ENCODE measurements around the gene OR8B8. TPM values are rescaled to one million over a fixed set of nuclear protein-coding genes. Genes with fewer than 3 reads are reported as not detected.

The OR8B8 gene
- total RNA-seq, 1 experiment from 2014 or later = not detected

DNA sequence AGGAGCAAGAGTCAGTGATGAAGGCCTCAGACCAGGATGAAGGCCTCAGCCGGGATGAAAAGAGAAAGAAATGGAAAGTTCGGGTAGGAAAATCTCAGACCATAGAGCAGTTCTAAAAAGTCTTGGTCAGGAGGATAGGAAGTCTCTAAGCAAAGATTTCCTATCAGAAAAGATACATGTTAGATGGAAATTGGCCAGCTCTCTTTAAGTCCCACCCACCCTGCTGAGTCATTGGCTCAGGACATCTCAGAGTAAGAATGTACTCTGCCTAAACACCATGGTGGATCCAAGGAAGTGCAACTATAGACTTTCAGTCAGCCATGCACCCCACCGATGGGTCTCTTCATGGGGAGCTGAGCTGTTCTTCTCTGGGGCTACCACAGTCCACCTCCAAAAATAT, 51.1 kb downstream of the OR8B8 start:
- no peak for DNase-seq
- Mint-ChIP-seq H3K27me3 (ENCODE audit: unreplicated experiment) (no peaks in the 10 kb centered on the region), H3K9me3 (ENCODE audit: low read depth, unreplicated experiment) (peaks cover 4% of the 10 kb centered on the region), H3K4me1 (ENCODE audit: low read depth, unreplicated experiment) (no peaks in the 10 kb centered on the region), H3K36me3 (ENCODE audit: insufficient read depth, unreplicated experiment) (no peaks in the 10 kb centered on the region), H3K4me3 (ENCODE audit: low read depth, unreplicated experiment) (no peak overlapping the region), H3K27ac (ENCODE audit: unreplicated experiment) (no peak overlapping the region)
- intact Hi-C loops (cut with micrococcal nuclease; ENCODE audit: unreplicated experiment) = no loop called here
- TF ChIP-seq, protein P1, sequence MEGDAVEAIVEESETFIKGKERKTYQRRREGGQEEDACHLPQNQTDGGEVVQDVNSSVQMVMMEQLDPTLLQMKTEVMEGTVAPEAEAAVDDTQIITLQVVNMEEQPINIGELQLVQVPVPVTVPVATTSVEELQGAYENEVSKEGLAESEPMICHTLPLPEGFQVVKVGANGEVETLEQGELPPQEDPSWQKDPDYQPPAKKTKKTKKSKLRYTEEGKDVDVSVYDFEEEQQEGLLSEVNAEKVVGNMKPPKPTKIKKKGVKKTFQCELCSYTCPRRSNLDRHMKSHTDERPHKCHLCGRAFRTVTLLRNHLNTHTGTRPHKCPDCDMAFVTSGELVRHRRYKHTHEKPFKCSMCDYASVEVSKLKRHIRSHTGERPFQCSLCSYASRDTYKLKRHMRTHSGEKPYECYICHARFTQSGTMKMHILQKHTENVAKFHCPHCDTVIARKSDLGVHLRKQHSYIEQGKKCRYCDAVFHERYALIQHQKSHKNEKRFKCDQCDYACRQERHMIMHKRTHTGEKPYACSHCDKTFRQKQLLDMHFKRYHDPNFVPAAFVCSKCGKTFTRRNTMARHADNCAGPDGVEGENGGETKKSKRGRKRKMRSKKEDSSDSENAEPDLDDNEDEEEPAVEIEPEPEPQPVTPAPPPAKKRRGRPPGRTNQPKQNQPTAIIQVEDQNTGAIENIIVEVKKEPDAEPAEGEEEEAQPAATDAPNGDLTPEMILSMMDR (IDR thresholded peaks at IDR 0.05; ENCODE audit: unreplicated experiment) = no peak
- CTCF ChIA-PET = no interaction called here
- no TSS peak for BruUV-seq (replicated peaks)

Other genes starting within 250 kb of the OR8B8 start
- not detected in 2 replicates for gene OR8G1, start 204.6 kb downstream of the OR8B8 start, total RNA-seq (2022)
- not detected in 2 replicates for gene OR8G5, start 189.3 kb downstream of the OR8B8 start, total RNA-seq (2022)
- gene OR8D1, start 131.7 kb downstream of the OR8B8 start, total RNA-seq (2022) = not detected in 2 replicates
- not detected in 2 replicates for gene OR8D2, start 125.5 kb downstream of the OR8B8 start, total RNA-seq (2022)
- not detected in 2 replicates for gene OR8B2, start 61.2 kb downstream of the OR8B8 start, total RNA-seq (2022)
- gene OR8B3, start 46.7 kb downstream of the OR8B8 start, total RNA-seq (2022) = not detected in 2 replicates
- gene OR8B4, start 20.8 kb downstream of the OR8B8 start, total RNA-seq (2022) = not detected in 2 replicates
- gene OR8B12, start 98.0 kb upstream of the OR8B8 start, total RNA-seq (2022) = not detected in 2 replicates
- not detected in 2 replicates for gene OR8A1, start 124.3 kb upstream of the OR8B8 start, total RNA-seq (2022)
- gene PANX3, start 165.7 kb upstream of the OR8B8 start, total RNA-seq (2022) = not detected in 2 replicates
- gene TBRG1, start 177.2 kb upstream of the OR8B8 start, total RNA-seq (2022) = 18.8 and 19.1 TPM in 2 replicates
- 8.4 and 10.0 TPM in 2 replicates for gene SIAE, start 228.0 kb upstream of the OR8B8 start, total RNA-seq (2022)
- gene SPA17, start 228.2 kb upstream of the OR8B8 start, total RNA-seq (2022) = 5.4 and 5.6 TPM in 2 replicates

All from Calu3 (cell line).